ENCODE data around the gene NPDC1.

GRCh38 chr9:137017071-137017470, 28.9 kb downstream of the NPDC1 start:
- TF ChIP-seq, protein P1, sequence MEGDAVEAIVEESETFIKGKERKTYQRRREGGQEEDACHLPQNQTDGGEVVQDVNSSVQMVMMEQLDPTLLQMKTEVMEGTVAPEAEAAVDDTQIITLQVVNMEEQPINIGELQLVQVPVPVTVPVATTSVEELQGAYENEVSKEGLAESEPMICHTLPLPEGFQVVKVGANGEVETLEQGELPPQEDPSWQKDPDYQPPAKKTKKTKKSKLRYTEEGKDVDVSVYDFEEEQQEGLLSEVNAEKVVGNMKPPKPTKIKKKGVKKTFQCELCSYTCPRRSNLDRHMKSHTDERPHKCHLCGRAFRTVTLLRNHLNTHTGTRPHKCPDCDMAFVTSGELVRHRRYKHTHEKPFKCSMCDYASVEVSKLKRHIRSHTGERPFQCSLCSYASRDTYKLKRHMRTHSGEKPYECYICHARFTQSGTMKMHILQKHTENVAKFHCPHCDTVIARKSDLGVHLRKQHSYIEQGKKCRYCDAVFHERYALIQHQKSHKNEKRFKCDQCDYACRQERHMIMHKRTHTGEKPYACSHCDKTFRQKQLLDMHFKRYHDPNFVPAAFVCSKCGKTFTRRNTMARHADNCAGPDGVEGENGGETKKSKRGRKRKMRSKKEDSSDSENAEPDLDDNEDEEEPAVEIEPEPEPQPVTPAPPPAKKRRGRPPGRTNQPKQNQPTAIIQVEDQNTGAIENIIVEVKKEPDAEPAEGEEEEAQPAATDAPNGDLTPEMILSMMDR (IDR thresholded peaks at IDR 0.05; ENCODE audit: low read length): no peak
- TF ChIP-seq EZH2 (IDR thresholded peaks at IDR 0.05; ENCODE audit: borderline replicate concordance, low read length): no peak

Data from OCI-LY1 (cell line).